HEK293T (cell line): ENCODE measurements around the gene KLHL17.
A peak's percentile ranks its signal among the peaks of the same experiment; 100 is the strongest.

Experiments
- CTCF ChIA-PET: fragments of 350-600 bp; formaldehyde crosslinking; extraction: SDS; loops from one replicate; lab custom pipeline; 2021; ENCODE audit warnings: antibody characterized with exemption, inconsistent platforms; lab: Yijun Ruan, JAX
- POLR2A ChIA-PET: fragments of 350-600 bp; formaldehyde crosslinking; extraction: SDS; loops from one replicate; lab custom pipeline; 2020; ENCODE audit warnings: antibody characterized with exemption, inconsistent platforms; lab: Yijun Ruan, JAX
- DNase-seq: peaks from one replicate; pipeline ENCODE4 v3.0.0; 2012; ENCODE audit warnings: mixed read lengths; ENCODE audit errors: extremely low spot score
- ARNT ChIP-seq: fragments of 450-650 bp; IDR thresholded peaks from 2 replicates; pipeline ENCODE4 v1.6.1; 2017; ENCODE audit warnings: mild to moderate bottlenecking
- BHLHE40 ChIP-seq: fragments of 450-650 bp; IDR thresholded peaks from 2 replicates; pipeline ENCODE4 v1.6.1; 2016; ENCODE audit warnings: mild to moderate bottlenecking, moderate library complexity, borderline replicate concordance
- CTBP1 ChIP-seq: fragments of 450-650 bp; IDR thresholded peaks from 2 replicates; pipeline ENCODE4 v1.6.1; 2016; ENCODE audit warnings: borderline replicate concordance
- ELF4 ChIP-seq: fragments of 450-650 bp; IDR thresholded peaks from 2 replicates; pipeline ENCODE4 v1.6.1; 2017; ENCODE audit warnings: antibody characterized with exemption
- FOXA1 ChIP-seq: fragments of 450-650 bp; IDR thresholded peaks from 2 replicates; pipeline ENCODE4 v1.6.1; 2016; ENCODE audit warnings: mild to moderate bottlenecking
- FOXK2 ChIP-seq: fragments of 450-650 bp; IDR thresholded peaks from 2 replicates; pipeline ENCODE4 v1.6.1; 2016; ENCODE audit warnings: mild to moderate bottlenecking
- FOXM1 ChIP-seq: fragments of 450-650 bp; IDR thresholded peaks from 2 replicates; pipeline ENCODE4 v1.6.1; 2017; ENCODE audit warnings: mild to moderate bottlenecking, borderline replicate concordance
- HDGF ChIP-seq: fragments of 450-650 bp; IDR thresholded peaks from 2 replicates; pipeline ENCODE4 v1.6.1; 2017; ENCODE audit warnings: antibody characterized with exemption, borderline replicate concordance
- L3MBTL2 ChIP-seq: fragments of 450-650 bp; conservative IDR thresholded peaks from 2 replicates; pipeline ENCODE4 v1.6.1; 2016; ENCODE audit warnings: mild to moderate bottlenecking
- LEF1 ChIP-seq: fragments of 450-650 bp; IDR thresholded peaks from 2 replicates; pipeline ENCODE4 v1.6.1; 2017; ENCODE audit warnings: mild to moderate bottlenecking, borderline replicate concordance
- NFRKB ChIP-seq: fragments of 450-650 bp; IDR thresholded peaks from 2 replicates; pipeline ENCODE4 v1.6.1; 2016; ENCODE audit warnings: mild to moderate bottlenecking, moderate library complexity
- PKNOX1 ChIP-seq: fragments of 450-650 bp; IDR thresholded peaks from 2 replicates; pipeline ENCODE4 v1.6.1; 2016
- SP1 ChIP-seq: fragments of 450-650 bp; IDR thresholded peaks from 2 replicates; pipeline ENCODE4 v1.6.1; 2017
- SUZ12 ChIP-seq: fragments of 450-650 bp; IDR thresholded peaks from 2 replicates; pipeline ENCODE4 v1.6.1; 2016; ENCODE audit warnings: mild to moderate bottlenecking
- TARDBP ChIP-seq: fragments of 450-650 bp; IDR thresholded peaks from 2 replicates; pipeline ENCODE4 v1.6.1; 2016
- ZNF384 ChIP-seq: fragments of 450-650 bp; IDR thresholded peaks from 2 replicates; pipeline ENCODE4 v1.6.1; 2016

KLHL17 gene

GRCh38 chr1:959731-960362, 537 bp upstream of the KLHL17 start:
- POLR2A ChIA-PET, result interaction anchor here (0.8 to 1.8 kb wide), 5 partner anchors 16 to 38 kb away, joined by 3 to 7 read pairs (median 4); no protein-coding TSS in a partner anchor
- DNase-seq, result no peak
- no peak for TF ChIP-seq LEF1
- TF ChIP-seq PKNOX1, result no peak
- TF ChIP-seq BHLHE40, result no peak
- no peak for TF ChIP-seq FOXA1
- no peak for TF ChIP-seq HDGF
- TF ChIP-seq SP1, result no peak
- TF ChIP-seq ARNT, result no peak
- CTCF ChIA-PET, result no interaction called here

GRCh38 chr1:961132-961669, 817 bp downstream of the KLHL17 start:
- DNase-seq, result peak; percentile 46
- CTCF ChIA-PET, result no interaction called here
- TF ChIP-seq SUZ12 (no peak), L3MBTL2 (peak; percentile 87)
- POLR2A ChIA-PET, result interaction anchor here (1.2 kb wide), 1 partner anchor 17 kb away, joined by 4 read pairs; no protein-coding TSS in a partner anchor

- POLR2A ChIA-PET, result interaction anchor here (1.0 kb wide), 1 partner anchor 21 kb away, joined by 3 read pairs; no protein-coding TSS in a partner anchor
- TF ChIP-seq NFRKB, result no peak
- TF ChIP-seq ELF4, result no peak
- no peak for TF ChIP-seq PKNOX1
- TF ChIP-seq SUZ12, result no peak
- no peak for TF ChIP-seq SP1
- TF ChIP-seq FOXK2, result no peak
- no peak for TF ChIP-seq HDGF
- no peak for TF ChIP-seq ZNF384
- no peak for TF ChIP-seq TARDBP
- no peak for TF ChIP-seq ARNT
- no peak for TF ChIP-seq LEF1
- TF ChIP-seq BHLHE40, result no peak
- TF ChIP-seq L3MBTL2, result no peak
- TF ChIP-seq FOXM1, result no peak
- DNase-seq, result no peak
- CTCF ChIA-PET, result no interaction called here
Observed at GRCh38 chr1:962381-963300, 2.3 kb downstream of the KLHL17 start.

- ChIA-PET CTCF (no interaction called here), POLR2A (interaction anchor here (1.0 kb wide), 1 partner anchor 21 kb away, joined by 3 read pairs; no protein-coding TSS in a partner anchor)
- TF ChIP-seq HDGF (no peak), FOXA1 (no peak), ELF4 (no peak), SUZ12 (no peak), NFRKB (no peak), CTBP1 (no peak), TARDBP (no peak), ARNT (no peak), L3MBTL2 (no peak), PKNOX1 (no peak), FOXM1 (no peak), FOXK2 (no peak), BHLHE40 (no peak), ZNF384 (no peak), LEF1 (no peak), SP1 (no peak)
- no peak for DNase-seq
Observed at GRCh38 chr1:963301-963651, 2.9 kb downstream of the KLHL17 start.

GRCh38 chr1:963746-964525, 3.6 kb downstream of the KLHL17 start:
- no peak for TF ChIP-seq FOXK2
- TF ChIP-seq PKNOX1, result no peak
- ChIA-PET CTCF (no interaction called here), POLR2A (interaction anchor here (1.0 kb wide), 1 partner anchor 22 kb away, joined by 3 read pairs; no protein-coding TSS in a partner anchor)
- no peak for DNase-seq
